Measurements from ENCODE around the gene FOSL2. TPM values are rescaled to one million over a fixed set of nuclear protein-coding genes. Genes with fewer than 3 reads are reported as not detected.

The FOSL2 gene
- total and polyA plus RNA-seq, 8 donors, result 10.0 to 39.1 (median 21.1) TPM

DNA sequence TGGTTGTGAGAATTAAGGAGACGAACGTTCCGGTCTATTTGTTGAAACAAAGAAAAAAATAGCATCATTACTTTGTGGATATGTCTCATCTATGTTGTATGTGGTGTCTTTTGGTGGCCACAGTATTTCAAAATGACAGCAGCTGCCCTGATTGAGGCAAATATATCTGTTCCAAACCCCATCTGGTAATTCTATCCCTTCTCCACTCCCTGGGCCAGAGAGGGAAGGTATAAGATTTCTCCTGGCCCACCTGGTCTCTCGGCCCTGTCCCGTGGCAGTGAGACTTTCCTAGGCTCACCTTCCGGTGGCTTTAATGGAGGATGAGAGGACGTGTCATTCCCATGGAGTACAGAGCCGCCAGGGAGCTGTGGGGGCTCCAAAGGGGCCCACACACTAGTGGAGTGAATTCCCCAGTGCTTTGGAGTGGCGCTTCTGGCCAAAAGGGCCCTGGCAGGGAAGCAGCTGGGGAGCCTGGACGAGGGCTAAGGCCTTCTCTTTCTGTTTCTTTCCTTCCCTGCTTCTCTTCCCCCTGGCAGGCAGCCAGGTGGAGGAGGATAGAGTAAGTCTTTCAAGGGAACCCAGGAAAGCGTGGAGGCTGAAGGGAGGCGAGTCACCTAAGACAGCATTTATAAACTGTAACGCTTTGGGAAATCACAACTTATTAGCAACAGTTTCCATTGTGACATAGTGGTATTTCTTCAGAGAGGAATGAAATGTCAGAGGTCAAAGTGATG is 5.6 kb downstream of the FOSL2 start:
- intact Hi-C loops (cut with DNase I), result no loop called here
- H3K27me3 ChIP-seq, result no peaks in the 10 kb centered on the region
- DNase-seq, result no peak
- no peak for FAIRE-seq
- TF ChIP-seq, protein P1, sequence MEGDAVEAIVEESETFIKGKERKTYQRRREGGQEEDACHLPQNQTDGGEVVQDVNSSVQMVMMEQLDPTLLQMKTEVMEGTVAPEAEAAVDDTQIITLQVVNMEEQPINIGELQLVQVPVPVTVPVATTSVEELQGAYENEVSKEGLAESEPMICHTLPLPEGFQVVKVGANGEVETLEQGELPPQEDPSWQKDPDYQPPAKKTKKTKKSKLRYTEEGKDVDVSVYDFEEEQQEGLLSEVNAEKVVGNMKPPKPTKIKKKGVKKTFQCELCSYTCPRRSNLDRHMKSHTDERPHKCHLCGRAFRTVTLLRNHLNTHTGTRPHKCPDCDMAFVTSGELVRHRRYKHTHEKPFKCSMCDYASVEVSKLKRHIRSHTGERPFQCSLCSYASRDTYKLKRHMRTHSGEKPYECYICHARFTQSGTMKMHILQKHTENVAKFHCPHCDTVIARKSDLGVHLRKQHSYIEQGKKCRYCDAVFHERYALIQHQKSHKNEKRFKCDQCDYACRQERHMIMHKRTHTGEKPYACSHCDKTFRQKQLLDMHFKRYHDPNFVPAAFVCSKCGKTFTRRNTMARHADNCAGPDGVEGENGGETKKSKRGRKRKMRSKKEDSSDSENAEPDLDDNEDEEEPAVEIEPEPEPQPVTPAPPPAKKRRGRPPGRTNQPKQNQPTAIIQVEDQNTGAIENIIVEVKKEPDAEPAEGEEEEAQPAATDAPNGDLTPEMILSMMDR (IDR thresholded peaks at IDR 0.05), result no peak
- no peaks in the 10 kb centered on the region for H3K36me3 ChIP-seq
- no peak for ATAC-seq
- H3K9me3 ChIP-seq, result no peaks in the 10 kb centered on the region
- H3K4me1 ChIP-seq, result peaks cover 0 to 29% (median 19%) of the 10 kb centered on the region in 3 donors
- H3K27ac ChIP-seq, result peak overlapping the region in 2 of 4 donors; percentile 41 to 61
- 77 to 85% methylated on average over 13 of the region's 13 CpGs for WGBS, 2 donors
- H3K4me3 ChIP-seq, result peak overlapping the region in 1 of 4 donors; percentile 15

DNA sequence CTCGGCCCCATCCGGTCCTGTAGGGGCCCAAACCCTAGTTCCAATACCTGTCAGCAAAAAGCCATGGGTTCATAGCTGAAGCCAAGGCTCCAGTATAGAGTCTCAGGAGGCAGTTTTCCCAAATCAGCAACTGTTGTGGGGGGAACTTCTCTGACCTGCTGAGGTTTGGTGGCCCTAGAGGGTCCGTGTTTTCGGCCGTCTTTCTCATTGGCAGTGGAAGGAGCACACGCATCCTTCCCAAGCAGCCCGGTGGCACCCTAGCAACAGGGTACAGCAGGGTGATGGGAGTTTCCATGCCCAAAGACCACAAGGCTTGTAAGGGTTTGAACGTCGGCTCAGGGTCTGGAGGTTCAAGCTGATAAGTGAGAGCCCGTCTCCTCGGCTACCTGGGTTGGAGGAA is 6.6 kb downstream of the FOSL2 start:
- no peak overlapping the region for H3K27ac ChIP-seq
- no peak for FAIRE-seq

DNA sequence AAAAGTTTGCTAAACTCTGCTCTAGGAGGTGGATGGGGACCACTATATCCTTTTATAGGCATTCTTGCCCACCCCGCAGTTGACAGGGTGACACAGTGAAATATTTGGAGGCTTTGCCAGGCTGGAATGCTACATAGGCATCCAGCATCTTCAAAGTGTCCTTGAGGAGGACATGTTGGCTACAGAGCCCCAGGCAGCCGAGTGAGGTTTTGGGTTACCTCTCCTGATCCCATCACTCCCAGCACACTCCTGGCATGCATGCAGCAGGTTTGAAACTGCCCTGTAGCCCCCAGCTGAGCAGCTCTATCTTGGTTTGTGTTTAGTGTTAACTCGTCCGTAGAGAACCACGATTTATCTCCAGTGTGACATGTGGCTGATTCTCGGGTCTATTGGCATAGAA is 7.3 kb downstream of the FOSL2 start:
- no peak for FAIRE-seq

More for the DNA sequence above, 6.6 kb downstream of the FOSL2 start:
- Histone ChIP-seq H3K4me1 (peaks cover 0 to 29% (median 19%) of the 10 kb centered on the region in 3 donors), H3K36me3 (peaks cover 0 to 7% (median 4%) of the 10 kb centered on the region in 3 donors), H3K4me3 (no peak overlapping the region), H3K27me3 (no peaks in the 10 kb centered on the region), H3K9me3 (no peaks in the 10 kb centered on the region)
- WGBS, 2 donors, result 89 to 90% methylated on average over 11 of the region's 11 CpGs
- TF ChIP-seq, protein P1 (IDR thresholded peaks at IDR 0.05), result no peak
- DNase-seq (no peak), ATAC-seq (no peak)
- intact Hi-C loops (cut with DNase I), result no loop called here

DNA sequence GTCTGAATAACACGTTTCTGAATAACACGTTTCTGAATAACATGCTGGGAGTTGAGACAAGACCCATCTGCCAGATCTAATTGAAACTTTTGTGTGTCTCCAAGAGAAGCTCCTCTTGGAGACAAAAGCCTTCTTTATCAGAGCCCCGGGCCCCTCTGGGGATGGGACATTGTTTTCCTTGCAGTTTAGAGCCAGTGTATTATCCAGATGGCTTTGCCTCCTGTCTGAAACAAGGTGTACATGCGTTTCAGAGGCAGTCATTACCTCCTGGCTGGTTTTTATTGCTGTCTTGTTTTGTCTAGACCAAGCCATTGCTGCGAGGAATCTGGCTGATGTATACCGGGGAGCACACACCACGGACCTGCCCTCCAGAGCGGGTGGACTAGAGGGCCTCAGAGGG is 7.8 kb downstream of the FOSL2 start:
- no peak for ATAC-seq
- TF ChIP-seq, protein P1 (IDR thresholded peaks at IDR 0.05), result no peak

More for the DNA sequence above, 7.3 kb downstream of the FOSL2 start:
- no peak overlapping the region for H3K4me3 ChIP-seq
- DNase-seq, result no peak
- ATAC-seq, result no peak
- no peak overlapping the region for H3K27ac ChIP-seq
- H3K9me3 ChIP-seq, result no peaks in the 10 kb centered on the region
- H3K4me1 ChIP-seq, result peaks cover 0 to 29% (median 19%) of the 10 kb centered on the region in 3 donors
- 40 to 44% methylated on average over 6 of the region's 6 CpGs for WGBS, 2 donors
- no peaks in the 10 kb centered on the region for H3K27me3 ChIP-seq
- intact Hi-C loops (cut with DNase I), result loop anchor here in 1 of 3 donors (10.0 kb wide), 1 partner anchor 685 kb away; no protein-coding TSS in a partner anchor
- H3K36me3 ChIP-seq, result peaks cover 5 to 14% (median 10%) of the 10 kb centered on the region in 3 donors
- TF ChIP-seq, protein P1 (IDR thresholded peaks at IDR 0.05), result no peak

DNA sequence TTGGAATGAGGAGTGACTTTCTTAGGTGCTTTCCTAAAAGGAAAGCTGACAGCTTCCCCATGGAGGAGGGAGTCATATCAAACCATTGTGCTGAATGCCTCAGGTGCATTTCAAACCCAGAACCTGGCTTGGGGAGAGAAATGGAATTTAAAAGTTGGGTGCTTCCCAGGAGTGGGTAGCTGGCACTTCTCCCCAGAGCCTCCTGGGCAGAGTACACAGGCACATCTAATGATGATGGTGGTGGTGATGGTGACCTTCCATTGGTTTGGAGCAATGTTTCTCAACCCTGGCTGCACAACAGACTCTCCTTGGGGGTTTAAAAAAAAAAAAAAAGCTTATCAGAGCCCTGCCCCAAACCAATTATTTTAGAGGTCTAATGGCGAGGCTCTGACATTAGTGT is 8.3 kb downstream of the FOSL2 start:
- no peak for DNase-seq
- peaks cover 0 to 29% (median 14%) of the 10 kb centered on the region in 3 donors for H3K4me1 ChIP-seq

More for the DNA sequence above, 7.8 kb downstream of the FOSL2 start:
- Histone ChIP-seq H3K27ac (no peak overlapping the region), H3K27me3 (no peaks in the 10 kb centered on the region), H3K36me3 (peaks cover 10 to 18% (median 13%) of the 10 kb centered on the region in 3 donors), H3K9me3 (no peaks in the 10 kb centered on the region), H3K4me1 (peaks cover 0 to 29% (median 19%) of the 10 kb centered on the region in 3 donors), H3K4me3 (no peak overlapping the region)
- no peak for DNase-seq
- intact Hi-C loops (cut with DNase I), result loop anchor here in 1 of 3 donors (10.0 kb wide), 1 partner anchor 686 kb away; no protein-coding TSS in a partner anchor
- WGBS, 2 donors, result 71 to 74% methylated on average over 8 of the region's 8 CpGs
- no peak for FAIRE-seq

More for the DNA sequence above, 8.3 kb downstream of the FOSL2 start:
- TF ChIP-seq, protein P1 (IDR thresholded peaks at IDR 0.05), result no peak
- H3K36me3 ChIP-seq, result peaks cover 11 to 23% (median 13%) of the 10 kb centered on the region in 3 donors
- intact Hi-C loops (cut with DNase I), result loop anchor here in 1 of 3 donors (10.0 kb wide), 1 partner anchor 686 kb away; no protein-coding TSS in a partner anchor
- WGBS, 2 donors, result 93 to 97% methylated on average over 1 of the region's 1 CpG
- H3K9me3 ChIP-seq, result no peaks in the 10 kb centered on the region
- ATAC-seq (no peak), FAIRE-seq (no peak)
- H3K27ac ChIP-seq, result no peak overlapping the region
- no peaks in the 10 kb centered on the region for H3K27me3 ChIP-seq
- no peak overlapping the region for H3K4me3 ChIP-seq

Measured in pancreas (tissue), 10 donors.